ENCODE data around the gene PSMC3IP. TPM values are rescaled to one million over a fixed set of nuclear protein-coding genes. Genes with fewer than 3 reads are reported as not detected.
A peak's percentile ranks its signal among the peaks of the same experiment; 100 is the strongest.

Gene PSMC3IP
- total and polyA plus RNA-seq, 10 donors: 1.9 to 5.6 (median 3.8) TPM

- TF ChIP-seq CTCF (IDR thresholded peaks at IDR 0.05 in 8 of 11, conservative IDR thresholded peaks at IDR 0.05 in 3 of 11) (peak in 2 of 11 experiments; percentile 13 to 23), POLR2AphosphoS5 (IDR thresholded peaks at IDR 0.05) (peak; percentile 89 to 94 (median 90)), POLR2A (IDR thresholded peaks at IDR 0.05) (peak in 1 of 3 donors; percentile 68)
- Histone ChIP-seq H3K4me3 (peak within 1 kb of the TSS; percentile 33 to 95 (median 72)), H3K27ac (peak within 1 kb of the TSS; percentile 69 to 98 (median 90)), H3K4me1 (peaks cover 15 to 67% (median 46%) of the 10 kb centered on the region in 6 donors), H3K36me3 (peaks cover 0 to 36% (median 16%) of the 10 kb centered on the region in 6 donors), H3K27me3 (replicated peaks in 1 of 7) (no peaks in the 10 kb centered on the region), H3K9me3 (no peaks in the 10 kb centered on the region)
- 0 to 1% (median 0%) methylated on average over 17 to 40 of the region's 40 CpGs for WGBS, 5 donors
- intact Hi-C loops (cut with DNase I; ENCODE audit: low total_unique reads): no loop called here
- DNase-seq: peak; percentile 99
Observed at GRCh38 chr17:42536048-42536371, 41.5 kb downstream of the PSMC3IP start, which contains the start of gene NAGLU. TSS of gene NAGLU (plus strand) at chr17:42536241. CDS start at chr17:42536273, 32 bp downstream.

GRCh38 chr17:42535155-42536047, 42.1 kb downstream of the PSMC3IP start:
- H3K4me3 ChIP-seq: peak overlapping the region; percentile 33 to 95 (median 72)
- WGBS, 5 donors: 38 to 47% (median 45%) methylated on average over 26 of the region's 26 CpGs
- peaks cover 0 to 30% (median 14%) of the 10 kb centered on the region in 6 donors for H3K36me3 ChIP-seq
- H3K27me3 ChIP-seq (replicated peaks in 1 of 7): no peaks in the 10 kb centered on the region
- no peak for TF ChIP-seq POLR2AphosphoS5 (IDR thresholded peaks at IDR 0.05)
- TF ChIP-seq CTCF (IDR thresholded peaks at IDR 0.05 in 8 of 11, conservative IDR thresholded peaks at IDR 0.05 in 3 of 11): no peak
- no peak for TF ChIP-seq POLR2A (IDR thresholded peaks at IDR 0.05)
- H3K27ac ChIP-seq: peak overlapping the region; percentile 69 to 98 (median 90)
- peaks cover 20 to 68% (median 52%) of the 10 kb centered on the region in 6 donors for H3K4me1 ChIP-seq
- H3K9me3 ChIP-seq: no peaks in the 10 kb centered on the region
- DNase-seq: no peak
- intact Hi-C loops (cut with DNase I; ENCODE audit: low total_unique reads): no loop called here

- H3K4me3 ChIP-seq: peak overlapping the region; percentile 33 to 75 (median 42)
- no peaks in the 10 kb centered on the region for H3K27me3 ChIP-seq (replicated peaks in 1 of 7)
- no peaks in the 10 kb centered on the region for H3K36me3 ChIP-seq
- no peaks in the 10 kb centered on the region for H3K9me3 ChIP-seq
- 11 to 18% (median 11%) methylated on average over 30 to 60 of the region's 60 CpGs for WGBS, 5 donors
- intact Hi-C loops (cut with DNase I; ENCODE audit: low total_unique reads): no loop called here
- peaks cover 24 to 81% (median 59%) of the 10 kb centered on the region in 6 donors for H3K4me1 ChIP-seq
- peak overlapping the region; percentile 63 to 90 (median 82) for H3K27ac ChIP-seq
- TF ChIP-seq CTCF (IDR thresholded peaks at IDR 0.05 in 8 of 11, conservative IDR thresholded peaks at IDR 0.05 in 3 of 11): peak in 9 of 11 experiments; percentile 44 to 68 (median 60)
- peak; percentile 49 to 80 (median 72) for TF ChIP-seq POLR2AphosphoS5 (IDR thresholded peaks at IDR 0.05)
- TF ChIP-seq POLR2A (IDR thresholded peaks at IDR 0.05): no peak
- DNase-seq: peak; percentile 92
Observed at GRCh38 chr17:42531455-42532354, 45.8 kb downstream of the PSMC3IP start.
